Adrenal gland (tissue), 5 donors: Measurements from ENCODE around the gene NAALADL2.

Experiments used
- POLR2A ChIP-seq, 2 donors: fragments of 450-650 bp; IDR thresholded peaks; one replicate each; pipeline ENCODE4 v1.6.1; 2017; ENCODE audit warnings: antibody characterized with exemption in 2 of 2, mild to moderate bottlenecking in 2 of 2, moderate library complexity in 1 of 2
- TF ChIP-seq, protein P1 (sequence below), 6 experiments: fragments of 450-650 bp in 4 of 6; fragments of 200-600 bp in 2 of 6; sonication (generic) in 1 of 6; IDR thresholded peaks; 1 replicate in 5 of 6; 2 replicates in 1 of 6; pipeline versions ENCODE4 v1.5.1 to v1.8.0; 2016 to 2021; ENCODE audit warnings: antibody characterized with exemption in 6 of 6, mild to moderate bottlenecking in 2 of 6, moderate library complexity in 1 of 6
- donor health status: DM: no; HTN: no; CAD: no.

DNA sequence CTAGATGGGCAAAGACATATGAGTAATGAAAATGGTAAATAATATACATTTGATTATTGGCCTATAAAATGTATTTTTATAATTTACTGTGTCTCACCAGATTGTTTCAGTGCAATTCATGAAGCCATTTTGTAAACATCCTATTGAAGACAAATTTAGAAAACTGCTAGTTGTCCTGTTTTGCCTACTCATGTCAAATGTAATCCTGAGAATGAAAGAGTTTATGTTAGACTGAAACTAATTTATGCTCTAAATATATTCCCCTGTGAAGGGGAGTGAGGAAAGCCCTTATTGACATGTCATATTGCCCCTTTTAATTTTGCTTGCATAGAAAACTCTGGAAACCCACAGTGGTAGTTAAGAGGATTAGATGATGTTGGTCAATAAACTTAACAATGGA is 610.0 kb downstream of the NAALADL2 start:
- no peak for TF ChIP-seq POLR2A (IDR thresholded peaks at IDR 0.05)
- TF ChIP-seq, protein P1, sequence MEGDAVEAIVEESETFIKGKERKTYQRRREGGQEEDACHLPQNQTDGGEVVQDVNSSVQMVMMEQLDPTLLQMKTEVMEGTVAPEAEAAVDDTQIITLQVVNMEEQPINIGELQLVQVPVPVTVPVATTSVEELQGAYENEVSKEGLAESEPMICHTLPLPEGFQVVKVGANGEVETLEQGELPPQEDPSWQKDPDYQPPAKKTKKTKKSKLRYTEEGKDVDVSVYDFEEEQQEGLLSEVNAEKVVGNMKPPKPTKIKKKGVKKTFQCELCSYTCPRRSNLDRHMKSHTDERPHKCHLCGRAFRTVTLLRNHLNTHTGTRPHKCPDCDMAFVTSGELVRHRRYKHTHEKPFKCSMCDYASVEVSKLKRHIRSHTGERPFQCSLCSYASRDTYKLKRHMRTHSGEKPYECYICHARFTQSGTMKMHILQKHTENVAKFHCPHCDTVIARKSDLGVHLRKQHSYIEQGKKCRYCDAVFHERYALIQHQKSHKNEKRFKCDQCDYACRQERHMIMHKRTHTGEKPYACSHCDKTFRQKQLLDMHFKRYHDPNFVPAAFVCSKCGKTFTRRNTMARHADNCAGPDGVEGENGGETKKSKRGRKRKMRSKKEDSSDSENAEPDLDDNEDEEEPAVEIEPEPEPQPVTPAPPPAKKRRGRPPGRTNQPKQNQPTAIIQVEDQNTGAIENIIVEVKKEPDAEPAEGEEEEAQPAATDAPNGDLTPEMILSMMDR (IDR thresholded peaks at IDR 0.05) = no peak
